MG63 (cell line): ENCODE data around the gene CRIP3. TPM values are rescaled to one million over a fixed set of nuclear protein-coding genes. Genes with fewer than 3 reads are reported as not detected.

ENCODE experiments used
- DNase-seq: peaks from one replicate; pipeline ENCODE4 v3.0.0-alpha.2; 2020
- H3K27me3 ChIP-seq: fragments of 250-450 bp; sonication (Bioruptor Pico); 2 replicates; pipeline ENCODE4 v1.5.1; 2020; ENCODE audit warnings: mild to moderate bottlenecking, moderate library complexity
- H3K36me3 ChIP-seq: fragments of 250-450 bp; sonication (Bioruptor Pico); 2 replicates; pipeline ENCODE4 v1.5.1; 2020; ENCODE audit warnings: mild to moderate bottlenecking, moderate library complexity
- H3K4me3 ChIP-seq: fragments of 250-450 bp; sonication (Bioruptor Pico); 2 replicates; pipeline ENCODE4 v1.5.1; 2020; ENCODE audit warnings: mild to moderate bottlenecking, moderate library complexity
- H3K9me3 ChIP-seq: fragments of 250-450 bp; sonication (Bioruptor Pico); 2 replicates; pipeline ENCODE4 v1.5.1; 2020; ENCODE audit warnings: mild to moderate bottlenecking, moderate library complexity
- total RNA-seq: library from RNA; depleted of rRNA; stranded (reverse); fragments of >200 nt; shearing (Covaris generic); gene quantifications from 2 replicates; pipeline ENCODE4 v1.2.3, GENCODE V29; 2014; ENCODE audit warnings: low replicate concordance; rRNA removed

The CRIP3 gene
- total RNA-seq, 1 experiment from 2014 or later: not detected

- no peaks in the 10 kb centered on the region for H3K27me3 ChIP-seq
- no peak overlapping the region for H3K4me3 ChIP-seq
- no peaks in the 10 kb centered on the region for H3K9me3 ChIP-seq
- no peaks in the 10 kb centered on the region for H3K36me3 ChIP-seq
- no peak for DNase-seq
Observed at GRCh38 chr6:43256670-43257366, 51.8 kb downstream of the CRIP3 start.

Other genes with a start within 250 kb of the CRIP3 start
- gene MRPL2, start 249.4 kb downstream of the CRIP3 start, total RNA-seq: 31.0 and 54.7 TPM in 2 replicates
- 16.6 and 44.3 TPM in 2 replicates for gene KLC4, start 249.2 kb downstream of the CRIP3 start, total RNA-seq
- gene PTK7, start 232.5 kb downstream of the CRIP3 start, total RNA-seq: 45.0 and 57.3 TPM in 2 replicates
- 20.9 and 22.8 TPM in 2 replicates for gene SRF, start 137.6 kb downstream of the CRIP3 start, total RNA-seq
- gene CUL9, start 126.6 kb downstream of the CRIP3 start, total RNA-seq: 6.2 and 47.2 TPM in 2 replicates
- 30.8 and 43.0 TPM in 2 replicates for gene DNPH1, start 79.3 kb downstream of the CRIP3 start, total RNA-seq
- gene TTBK1, start 65.3 kb downstream of the CRIP3 start, total RNA-seq: not detected in 2 replicates
- gene SLC22A7, start 10.6 kb downstream of the CRIP3 start, total RNA-seq: not detected in 2 replicates
- 1.2 and 1.3 TPM in 2 replicates for gene ZNF318, start 60.8 kb upstream of the CRIP3 start, total RNA-seq
- gene ABCC10, start 118.7 kb upstream of the CRIP3 start, total RNA-seq: 2.1 and 3.5 TPM in 2 replicates
- gene DLK2, start 146.7 kb upstream of the CRIP3 start, total RNA-seq: 1.5 TPM in 1 of 2 replicates, not detected in the other
- 8.1 and 19.0 TPM in 2 replicates for gene TJAP1, start 168.7 kb upstream of the CRIP3 start, total RNA-seq
- gene LRRC73, start 201.5 kb upstream of the CRIP3 start, total RNA-seq: 0.10 TPM in 1 of 2 replicates, not detected in the other
- 41.1 and 51.9 TPM in 2 replicates for gene YIPF3, start 208.1 kb upstream of the CRIP3 start, total RNA-seq
- gene POLR1C, start 208.3 kb upstream of the CRIP3 start, total RNA-seq: 24.6 and 37.6 TPM in 2 replicates